ENCODE results near the gene BAZ2B.

BAZ2B gene

DNA sequence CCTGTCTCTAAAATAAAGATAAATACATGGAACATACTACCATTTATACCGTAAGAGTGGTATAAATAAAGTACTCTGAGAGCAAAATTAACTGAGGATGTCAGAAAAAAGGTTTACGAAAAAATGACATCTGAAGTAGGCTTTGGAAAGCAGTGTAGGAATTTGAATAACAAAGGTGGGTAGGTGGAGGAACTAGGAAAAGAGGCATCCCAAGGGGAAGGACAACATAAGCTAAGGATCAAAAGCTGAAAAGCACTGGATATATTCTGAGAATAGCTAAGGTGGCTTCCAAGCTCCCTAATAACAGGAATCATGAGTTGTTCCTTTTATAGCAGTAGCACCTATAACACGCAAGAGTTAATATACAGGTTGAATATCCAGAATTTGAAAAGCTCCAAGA lies 91.3 kb downstream of the BAZ2B start:
- DNase-seq = no peak

DNA sequence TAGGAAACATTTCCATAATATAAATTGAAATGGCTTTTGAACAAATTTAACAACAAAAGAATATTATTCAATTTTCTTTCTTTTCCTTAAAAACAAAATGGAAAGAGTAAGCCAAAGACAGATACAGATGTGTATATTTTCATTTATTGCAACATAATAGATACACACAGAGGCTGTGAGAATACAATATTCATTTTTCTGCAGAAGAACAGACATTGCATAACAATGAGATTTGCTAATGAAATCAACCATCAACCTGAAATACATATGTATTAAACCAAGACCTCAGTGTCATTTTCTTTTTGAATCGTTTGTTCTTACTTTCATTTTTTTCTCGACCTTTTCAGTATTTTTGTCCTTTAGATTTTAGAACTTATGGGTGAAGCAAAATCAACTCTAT lies 95.1 kb downstream of the BAZ2B start:
- no peak for DNase-seq

DNA sequence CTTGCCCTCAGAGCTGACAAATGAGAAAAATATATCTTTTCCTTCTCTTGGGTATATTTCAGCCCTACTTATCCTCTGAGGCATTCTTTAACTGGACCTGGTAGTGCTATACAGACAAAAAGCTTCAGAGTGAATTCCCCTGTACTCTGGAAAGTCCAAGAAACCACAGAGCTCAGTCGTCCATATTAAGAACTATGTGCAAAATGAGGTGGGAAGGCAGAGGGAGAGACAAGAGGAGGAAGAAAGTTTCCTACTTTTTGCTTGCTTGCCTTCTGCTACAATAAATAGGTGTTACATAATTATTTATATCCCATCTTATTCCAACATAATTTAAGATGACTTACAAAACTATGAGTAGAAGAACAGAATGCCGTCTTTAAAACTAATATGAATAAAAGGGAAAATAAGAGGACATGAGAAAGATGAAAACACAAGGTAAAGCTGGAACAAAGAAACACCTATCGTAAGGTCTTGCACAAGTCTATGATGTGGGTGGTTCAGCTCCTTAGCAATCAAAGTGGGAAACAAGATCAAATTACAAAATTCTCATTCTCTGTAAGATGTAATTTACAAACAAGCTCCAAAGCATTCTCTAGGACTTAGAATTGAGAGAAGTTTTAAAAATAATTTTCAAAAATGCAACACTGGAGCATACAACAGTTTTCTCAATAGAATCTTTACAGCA lies 97.9 kb downstream of the BAZ2B start:
- no peak for DNase-seq

DNA sequence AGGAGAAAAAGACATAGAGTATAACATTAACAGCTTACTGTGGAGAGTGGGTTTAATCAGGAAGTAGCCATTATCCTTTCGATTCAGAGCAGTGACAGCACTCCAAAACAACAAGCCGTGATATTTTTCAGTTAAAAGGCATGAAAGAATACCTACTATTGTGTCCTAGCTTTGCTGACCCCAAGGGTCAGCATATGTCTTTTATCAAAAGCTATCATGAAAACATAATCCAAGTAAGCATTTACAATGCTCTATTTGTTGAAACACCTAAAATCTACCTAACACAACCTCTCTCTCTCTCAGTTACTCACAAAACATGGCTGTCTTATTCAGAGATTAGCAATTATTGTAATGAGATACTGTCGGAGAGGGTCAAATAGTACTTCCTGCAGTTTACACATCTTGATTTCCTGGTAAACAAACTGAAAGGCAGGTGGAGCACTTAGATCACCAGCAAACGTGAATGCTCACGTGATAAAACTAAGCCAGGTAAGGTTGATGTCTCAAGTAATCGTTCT lies 100.0 kb downstream of the BAZ2B start:
- DNase-seq = no peak

DNA sequence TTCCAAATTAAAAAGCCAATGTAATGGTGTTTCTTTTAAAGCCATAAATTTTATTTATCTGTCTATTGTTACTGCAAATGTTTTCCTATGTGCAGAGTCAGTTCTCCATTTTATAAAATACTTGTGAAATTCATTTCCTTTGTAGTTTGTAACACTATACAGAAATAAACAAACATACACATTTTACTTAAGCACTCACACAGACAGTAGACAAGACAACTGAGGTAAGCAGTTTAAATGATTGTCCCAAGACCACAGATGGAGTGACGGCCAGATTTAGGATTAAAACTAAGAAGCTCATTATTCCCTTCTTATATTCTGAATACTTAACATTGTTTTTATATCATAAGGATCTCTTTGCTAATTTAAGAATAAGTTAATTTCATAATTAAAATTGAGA lies 100.9 kb downstream of the BAZ2B start:
- no peak for DNase-seq

DNA sequence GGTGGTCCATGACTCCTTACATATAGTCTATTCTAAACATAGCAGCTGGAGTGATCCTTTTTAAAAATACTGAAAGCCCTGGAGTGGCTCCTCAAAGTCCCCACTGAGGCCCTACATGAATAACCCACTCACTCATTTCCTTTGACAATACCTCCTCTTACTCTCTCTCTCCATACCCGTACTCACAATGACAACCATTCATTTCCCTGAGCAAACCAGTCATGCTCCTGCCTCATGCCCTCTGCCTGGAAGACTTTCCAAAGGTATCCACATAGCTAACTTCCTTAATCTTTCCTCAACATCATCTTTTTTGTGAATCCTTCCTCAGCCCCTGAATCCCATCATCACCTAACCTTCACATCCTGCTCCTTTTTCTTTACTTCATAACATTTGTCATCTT lies 102.6 kb downstream of the BAZ2B start:
- DNase-seq = no peak

DNA sequence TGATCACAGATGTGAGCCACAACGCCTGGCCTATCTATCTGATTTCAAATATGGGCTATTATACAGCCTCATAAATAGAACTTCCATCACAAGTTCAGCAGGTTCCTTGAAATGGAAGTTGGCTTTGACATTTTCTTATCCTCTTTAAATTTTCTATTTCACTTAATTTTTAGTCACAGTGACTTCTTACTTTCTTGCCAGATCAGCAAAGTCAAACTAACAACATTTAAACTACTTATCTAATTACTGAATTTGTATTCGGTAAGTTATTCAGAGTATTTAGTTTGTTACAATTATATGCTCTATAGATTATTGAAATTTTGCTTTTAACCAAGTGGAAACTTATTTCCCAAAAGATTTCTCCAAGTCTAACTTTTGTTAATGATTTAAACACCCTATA lies 108.2 kb downstream of the BAZ2B start:
- DNase-seq = no peak

DNA sequence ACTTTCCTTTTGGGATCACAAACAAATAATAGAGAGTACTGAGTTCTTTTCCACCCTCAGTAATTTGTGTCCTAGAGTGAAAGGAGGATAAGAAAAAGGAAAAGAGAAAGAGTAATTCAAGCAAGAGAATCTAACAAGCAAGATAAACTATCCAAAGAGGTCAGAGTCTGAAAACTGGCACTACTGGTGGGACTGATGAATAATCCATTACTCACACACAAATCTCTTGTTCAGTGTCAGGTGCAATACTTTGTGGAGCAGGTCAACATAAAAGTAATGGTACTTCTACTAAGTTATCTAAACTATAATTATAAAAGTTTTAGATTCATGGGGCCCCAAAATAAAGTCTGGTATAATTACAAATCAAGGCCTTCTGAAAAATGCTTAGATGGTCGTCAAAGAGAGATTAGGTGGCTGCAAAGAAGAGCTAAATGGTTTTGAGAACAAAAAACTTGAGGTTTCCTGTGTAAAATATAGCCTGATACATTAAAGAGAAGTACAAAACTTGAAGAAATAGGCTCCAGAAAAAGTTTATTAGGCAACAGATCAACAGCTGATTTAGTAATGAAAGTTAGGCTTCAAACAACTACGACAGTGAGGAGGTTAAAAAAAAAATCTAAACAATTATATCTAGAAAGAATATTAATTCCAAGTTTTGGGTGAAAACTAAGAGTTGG lies 109.4 kb downstream of the BAZ2B start:
- DNase-seq = no peak

DNA sequence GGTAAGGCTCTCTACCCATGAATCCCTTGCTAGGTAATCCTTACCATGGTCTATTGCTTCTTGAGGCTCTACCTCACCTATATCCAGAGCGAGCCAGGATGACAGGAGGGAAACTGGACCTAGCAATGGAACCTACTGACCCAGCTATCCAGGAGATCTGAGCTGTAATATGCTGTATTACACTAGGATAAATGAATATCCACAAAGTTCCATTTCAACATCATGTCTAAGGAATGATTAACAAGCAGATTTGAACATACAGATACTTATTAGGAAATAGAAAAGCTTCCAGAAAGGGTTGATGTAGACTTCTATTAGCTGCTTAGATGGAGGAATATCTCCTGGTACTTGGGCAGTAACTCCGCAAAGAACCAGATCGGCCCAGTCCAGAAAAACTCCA lies 110.1 kb downstream of the BAZ2B start:
- no peak for DNase-seq

DNA sequence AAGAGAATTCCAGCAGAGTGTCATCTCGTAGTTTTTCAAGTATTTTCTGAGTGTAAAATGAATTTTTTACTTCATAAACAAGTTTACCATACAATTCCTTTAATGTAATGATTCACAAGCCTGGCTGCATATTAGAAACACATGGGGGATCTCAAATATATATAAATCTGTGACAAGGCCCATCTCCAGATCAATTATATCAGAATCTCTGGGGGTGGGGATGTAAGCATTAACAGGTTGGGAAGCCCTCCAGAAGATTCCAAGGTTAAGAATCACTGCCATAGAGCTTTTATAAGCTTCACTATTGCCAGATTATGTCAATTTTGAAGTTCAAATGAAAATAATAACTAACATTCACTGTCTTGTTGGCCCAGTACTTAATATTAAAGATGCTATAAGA lies 111.2 kb downstream of the BAZ2B start:
- DNase-seq = no peak

DNA sequence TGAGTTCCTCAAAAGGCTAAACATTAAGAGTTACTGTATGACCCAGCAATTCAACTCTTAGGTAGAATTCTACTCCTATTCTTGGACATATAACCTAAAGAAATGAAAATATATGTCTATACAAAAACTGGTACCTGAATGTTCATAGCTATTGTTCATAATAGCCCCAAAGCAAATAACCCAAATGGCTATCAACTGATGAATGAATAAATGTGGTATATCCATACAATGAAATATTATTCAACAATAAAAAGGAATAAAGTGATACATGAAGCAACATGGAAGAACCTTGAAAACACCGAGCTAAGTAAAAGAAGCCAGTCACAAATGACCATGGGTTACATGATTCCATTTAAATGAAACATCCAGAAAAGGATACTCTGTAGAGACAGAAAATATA lies 114.6 kb downstream of the BAZ2B start:
- DNase-seq = no peak

DNA sequence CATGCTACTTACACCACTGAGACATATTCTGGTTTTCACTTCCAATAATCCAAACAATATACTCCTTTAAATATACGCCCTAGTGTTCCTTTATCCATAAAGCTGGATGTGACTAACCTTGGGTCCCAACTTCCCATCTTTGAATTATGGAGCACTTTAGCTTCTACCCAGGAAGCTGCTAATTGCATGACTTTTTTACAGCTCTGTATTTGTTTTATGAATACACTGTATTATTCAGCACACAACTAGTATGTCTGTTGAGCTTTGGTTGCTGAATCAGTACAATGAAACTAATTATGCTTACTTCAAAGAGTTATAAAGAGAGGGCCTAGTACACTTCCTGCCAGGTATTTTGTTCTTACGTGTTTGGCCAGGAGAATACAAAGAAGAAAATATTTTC lies 118.5 kb downstream of the BAZ2B start:
- DNase-seq = no peak

DNA sequence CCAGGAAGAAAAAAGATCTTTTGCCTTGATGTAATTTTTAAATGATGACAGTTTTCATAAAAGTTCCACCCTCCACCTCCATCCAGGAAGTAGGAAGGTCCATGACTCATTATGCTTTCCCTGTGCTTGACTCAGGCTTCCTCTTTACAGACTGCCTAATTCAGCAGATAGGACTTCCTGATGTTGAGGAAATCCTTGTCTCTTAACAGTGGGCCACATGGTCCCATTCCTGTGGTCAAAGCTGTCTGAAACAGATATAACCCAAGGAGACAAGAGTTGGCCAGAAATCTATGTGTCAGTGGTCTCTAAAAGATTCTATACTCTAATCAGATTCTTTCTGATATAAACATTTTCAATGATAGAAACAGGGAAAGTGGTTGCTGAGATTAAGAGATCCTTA lies 119.1 kb downstream of the BAZ2B start:
- no peak for DNase-seq

DNA sequence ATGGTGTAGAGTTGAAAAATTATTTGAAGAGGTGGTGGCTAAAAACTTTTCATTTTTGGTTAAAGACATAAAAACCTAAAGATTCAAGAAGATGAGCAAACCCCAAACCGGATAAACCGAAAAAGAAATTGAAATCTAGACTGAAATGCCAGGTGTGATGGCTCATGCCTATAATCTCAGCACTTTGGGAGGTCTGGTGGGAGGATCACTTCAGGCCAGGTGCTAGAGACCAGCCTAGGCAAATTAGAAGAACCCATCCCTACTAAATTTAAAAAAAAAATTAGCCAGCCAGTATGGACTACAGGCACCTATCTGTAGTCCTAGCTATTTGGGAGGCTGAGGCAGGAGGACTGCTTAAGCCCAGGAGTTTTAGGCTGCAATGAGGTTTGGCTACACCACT lies 126.9 kb downstream of the BAZ2B start:
- DNase-seq = no peak

DNA sequence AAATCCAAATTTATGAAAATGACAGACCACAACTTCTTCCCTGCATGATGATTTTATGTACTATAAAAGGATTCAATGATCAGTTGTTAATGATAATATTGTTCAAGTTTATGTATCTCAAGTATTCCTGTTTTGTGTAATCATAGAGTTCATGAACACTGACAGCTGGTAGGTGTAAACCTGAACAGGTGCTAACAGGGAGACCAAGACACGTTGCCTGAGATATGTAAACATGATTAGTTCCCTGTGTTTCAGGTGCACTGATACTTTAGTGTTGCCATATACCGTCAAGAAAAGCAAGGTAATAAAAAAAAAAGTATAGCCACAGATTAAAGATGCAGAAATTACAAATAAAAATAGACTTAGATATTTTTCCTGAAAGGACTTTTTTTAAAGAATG lies 131.8 kb downstream of the BAZ2B start:
- DNase-seq = no peak

DNA sequence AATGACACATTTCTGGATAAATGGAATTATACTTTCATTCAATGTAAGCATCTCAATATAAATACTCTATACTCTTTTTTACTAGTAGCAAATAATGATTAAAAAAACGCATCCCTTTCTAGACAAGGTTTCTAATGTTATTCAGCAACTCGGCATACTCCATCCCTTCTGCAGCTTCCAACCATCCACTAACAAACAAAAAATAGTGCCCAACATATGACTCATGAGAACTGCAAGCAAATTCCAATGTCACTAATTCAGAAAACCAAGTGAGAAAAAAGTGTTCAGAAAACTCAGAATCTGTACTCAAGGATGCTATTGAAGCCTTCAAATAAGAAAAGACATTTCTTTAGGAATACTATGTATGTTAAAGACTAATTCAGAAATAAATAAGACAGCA lies 140.0 kb downstream of the BAZ2B start:
- no peak for DNase-seq

DNA sequence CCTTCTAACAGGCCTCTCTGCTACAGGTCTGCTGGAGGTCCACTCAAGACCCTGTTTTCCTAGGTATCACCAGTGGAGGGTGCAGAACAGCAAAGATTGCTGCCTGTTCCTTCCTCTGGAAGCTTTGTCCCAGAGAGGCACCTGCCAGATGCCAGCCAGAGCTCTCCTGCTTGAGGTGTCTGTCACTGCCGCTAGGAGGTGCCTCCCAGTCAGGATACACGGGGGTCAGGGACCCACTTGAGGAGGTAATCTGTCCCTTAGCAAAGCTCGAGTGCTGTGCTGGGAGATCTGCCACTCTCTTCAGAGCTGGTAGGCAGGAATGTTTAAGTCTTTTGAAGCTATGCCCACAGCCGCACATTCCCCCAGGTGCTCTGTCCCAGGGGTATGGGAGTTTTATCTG lies 140.6 kb downstream of the BAZ2B start:
- no peak for DNase-seq

DNA sequence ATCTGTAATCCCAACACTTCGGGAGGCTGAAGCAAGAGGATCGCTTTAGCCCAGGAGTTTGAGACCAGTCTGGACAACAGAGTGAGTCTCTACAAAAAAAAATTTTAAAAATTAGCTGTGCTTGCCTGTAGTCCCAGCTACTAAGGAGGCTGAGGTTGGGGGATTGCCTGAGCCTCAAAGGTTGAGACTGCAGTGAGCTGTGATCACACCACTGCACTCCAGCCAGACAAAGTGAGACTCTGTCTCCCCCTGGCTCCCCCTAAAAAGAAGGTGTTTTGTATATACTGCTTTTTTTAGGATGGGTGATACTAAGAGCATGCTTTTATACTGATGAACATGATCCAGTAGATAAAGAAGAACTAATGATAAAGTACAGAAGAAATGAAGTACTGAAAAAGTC lies 145.0 kb downstream of the BAZ2B start:
- no peak for DNase-seq

DNA sequence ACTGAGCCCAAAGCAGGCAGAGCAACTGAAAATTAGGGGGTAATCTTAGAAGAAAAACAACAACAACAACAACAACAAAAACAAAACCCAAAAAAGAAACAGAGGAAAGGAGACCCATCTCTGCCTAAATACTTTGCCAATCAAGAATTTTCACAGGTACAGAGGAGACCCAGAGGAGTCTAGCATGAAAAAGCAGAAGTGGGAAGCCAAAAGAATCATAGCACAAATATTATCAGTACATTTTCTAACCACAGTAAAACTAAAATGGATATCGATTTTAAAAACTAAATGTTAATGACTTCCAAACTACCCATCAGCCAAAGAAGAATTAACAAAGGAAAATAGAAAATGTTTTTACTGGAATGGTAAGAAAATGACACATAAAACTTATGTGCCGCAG lies 148.1 kb downstream of the BAZ2B start:
- DNase-seq = no peak

DNA sequence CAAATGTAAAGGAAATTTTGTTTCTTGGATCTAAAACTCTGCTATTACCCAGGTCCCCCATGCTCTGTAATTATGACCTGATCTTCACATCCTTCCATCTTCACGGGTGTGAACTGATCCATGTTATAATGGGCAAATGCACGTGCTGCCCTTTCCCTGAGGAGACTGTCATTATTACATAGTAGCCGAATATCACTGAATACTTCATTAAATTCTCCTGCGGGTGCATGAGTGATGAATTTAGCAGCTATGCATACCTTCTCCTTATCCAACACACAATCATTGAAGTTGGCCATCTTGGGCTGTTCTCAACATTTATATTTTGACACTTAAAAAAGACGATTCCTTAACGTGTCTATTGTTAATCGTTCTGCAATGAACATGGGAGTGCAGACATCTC lies 153.4 kb downstream of the BAZ2B start:
- no peak for DNase-seq

DNA sequence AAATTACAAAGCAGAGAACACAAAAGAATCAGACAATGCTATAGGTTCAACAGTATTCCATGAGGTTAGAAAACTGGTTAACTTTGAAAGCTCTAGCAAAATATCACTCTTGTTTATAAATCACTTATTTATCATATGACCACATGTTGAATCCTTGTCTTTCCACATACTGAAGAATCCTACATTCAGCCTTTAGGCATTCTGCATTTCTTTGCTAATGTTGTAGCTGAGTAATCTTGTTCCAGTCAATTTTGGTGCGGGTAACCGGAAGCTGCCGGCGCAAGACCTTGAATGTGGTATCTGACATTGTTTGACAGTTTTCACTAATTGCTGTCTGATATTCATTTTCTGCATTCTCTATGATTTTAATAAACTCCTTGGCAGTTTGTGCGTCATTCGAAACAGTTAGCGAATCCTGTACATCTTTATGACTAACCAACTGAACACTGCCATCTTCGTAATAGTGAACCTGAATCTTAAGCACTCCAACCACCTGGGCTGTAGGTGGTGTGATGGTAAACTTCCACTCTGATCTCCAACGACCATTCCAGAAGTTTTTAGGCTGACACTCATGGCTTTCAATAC lies 154.1 kb downstream of the BAZ2B start:
- no peak for DNase-seq

DNA sequence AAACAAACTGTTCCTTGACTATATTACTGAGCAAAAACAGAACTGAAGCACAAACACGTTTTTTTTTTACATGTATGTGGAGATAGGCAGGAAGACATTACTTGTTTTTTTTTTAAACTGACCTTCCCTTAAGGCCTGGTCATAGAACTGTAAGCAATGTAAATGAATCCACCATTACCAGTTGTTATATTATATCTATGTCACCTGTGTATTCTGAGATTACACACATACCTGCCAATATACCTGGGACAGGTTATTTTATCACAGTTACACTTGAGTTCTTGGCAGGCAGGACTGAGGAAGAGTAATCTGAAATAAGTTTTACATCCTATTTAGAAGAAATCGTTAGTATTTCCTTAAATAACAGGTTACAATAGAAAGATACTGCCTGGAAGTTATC lies 155.3 kb downstream of the BAZ2B start:
- no peak for DNase-seq

DNA sequence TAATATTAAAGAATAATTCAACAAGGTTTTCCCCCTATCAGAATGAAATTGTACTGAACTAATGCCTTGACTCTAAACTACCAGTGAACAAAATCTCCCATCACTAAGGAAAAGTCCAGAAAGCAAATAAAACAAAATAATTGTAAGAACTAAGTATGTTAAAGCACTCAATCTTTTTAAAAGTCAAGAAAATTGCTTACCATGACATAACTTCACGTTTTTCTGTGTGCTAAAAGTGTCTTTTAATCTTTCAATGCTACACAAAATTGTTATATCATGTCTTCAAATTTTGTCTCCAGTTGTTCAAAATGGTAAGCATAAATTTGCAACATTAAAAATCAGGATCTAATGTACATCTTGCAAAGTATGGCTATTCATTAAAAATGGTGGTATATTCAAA lies 156.1 kb downstream of the BAZ2B start:
- no peak for DNase-seq

DNA sequence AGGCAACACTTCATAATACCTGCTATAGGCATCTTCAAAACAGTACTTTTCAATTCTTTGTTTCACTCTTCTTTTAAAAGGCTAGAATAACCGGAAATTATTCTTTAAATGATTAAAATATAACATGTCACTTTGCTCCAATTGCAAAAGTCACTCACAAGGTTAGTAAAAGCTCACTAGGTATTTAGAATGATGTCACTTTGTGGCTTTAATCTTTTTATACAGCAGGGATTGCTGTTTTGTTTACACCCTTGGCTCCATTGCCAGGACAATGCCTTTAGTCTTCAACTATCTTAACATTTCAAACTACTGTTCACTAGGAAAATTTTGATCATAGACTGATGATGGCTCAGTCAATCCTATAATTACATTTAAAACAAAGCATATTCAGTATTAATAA lies 157.1 kb downstream of the BAZ2B start:
- no peak for DNase-seq

DNA sequence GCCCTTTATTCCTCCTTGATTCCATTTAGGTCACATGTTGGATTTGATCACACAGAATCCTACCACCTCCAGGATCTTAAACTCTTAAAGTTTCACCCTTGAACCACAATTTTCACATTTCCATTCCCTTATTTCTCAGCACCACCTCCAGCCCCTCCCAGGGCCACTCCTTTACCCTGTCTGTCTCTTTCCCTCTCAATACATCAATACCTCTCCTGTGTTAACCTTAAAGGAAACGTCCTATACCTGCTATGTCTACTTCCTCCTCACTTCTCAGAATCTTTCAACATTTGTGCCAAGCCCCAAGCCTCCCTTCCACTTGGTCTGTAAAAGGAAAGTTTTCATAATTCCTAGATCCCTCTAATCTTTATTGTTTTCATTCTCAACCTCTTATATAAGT lies 158.8 kb downstream of the BAZ2B start:
- DNase-seq = no peak
